Heart left ventricle (tissue), 13 donors: ENCODE results near the gene ALPG.

ENCODE experiments used
- POLR2A ChIP-seq, 2 donors: fragments of 450-650 bp; IDR thresholded peaks; one replicate each; pipeline ENCODE4 v1.6.1; 2017; ENCODE audit warnings: antibody characterized with exemption in 2 of 2, mild to moderate bottlenecking in 2 of 2, moderate library complexity in 2 of 2
- TF ChIP-seq, protein P1 (sequence below), 12 donors: fragments of 200-600 bp; sonication (generic) in 4 of 12; IDR thresholded peaks; one replicate each; pipeline versions ENCODE4 v1.5.0 to v1.8.0; 2018 to 2022; ENCODE audit warnings: antibody characterized with exemption in 12 of 12, mild to moderate bottlenecking in 5 of 12
- donor health status: ischemic (EF 13 %, LVEDD 7.1; RV severe dilation, severe dysfunction).
- donor health status: DM: no; HTN: yes; CAD: no.
- donor health status: DM: no; HTN: no; CAD: no.
- donor health status: ischemic (EF 25% LVEDD 6.9; RV normal size, moderate dysfunction).
- donor health status: ischemic (EF 25% LVEDD 5.7; RV mildly dilated, moderate dysfunction).
- donor health status: ischemic (EF 35%, LVEDD 5.7; RV mildly dilated, moderate dysfunction).
- donor health status: nonischemic (EF 11% LVEDD 7.7; RV severe dilation, severe dysfunction).
- donor health status: DM: yes; HTN: yes; CAD: no.
- donor health status: PGD.
- donor health status: ischemic (EF 29% LVEDD 5.4; RV normal size, mild dysfunction).
- donor health status: nonischemic (EF 23%, LVEDD 6.1; RV moderate dilation, normal function).

- TF ChIP-seq, protein P1, sequence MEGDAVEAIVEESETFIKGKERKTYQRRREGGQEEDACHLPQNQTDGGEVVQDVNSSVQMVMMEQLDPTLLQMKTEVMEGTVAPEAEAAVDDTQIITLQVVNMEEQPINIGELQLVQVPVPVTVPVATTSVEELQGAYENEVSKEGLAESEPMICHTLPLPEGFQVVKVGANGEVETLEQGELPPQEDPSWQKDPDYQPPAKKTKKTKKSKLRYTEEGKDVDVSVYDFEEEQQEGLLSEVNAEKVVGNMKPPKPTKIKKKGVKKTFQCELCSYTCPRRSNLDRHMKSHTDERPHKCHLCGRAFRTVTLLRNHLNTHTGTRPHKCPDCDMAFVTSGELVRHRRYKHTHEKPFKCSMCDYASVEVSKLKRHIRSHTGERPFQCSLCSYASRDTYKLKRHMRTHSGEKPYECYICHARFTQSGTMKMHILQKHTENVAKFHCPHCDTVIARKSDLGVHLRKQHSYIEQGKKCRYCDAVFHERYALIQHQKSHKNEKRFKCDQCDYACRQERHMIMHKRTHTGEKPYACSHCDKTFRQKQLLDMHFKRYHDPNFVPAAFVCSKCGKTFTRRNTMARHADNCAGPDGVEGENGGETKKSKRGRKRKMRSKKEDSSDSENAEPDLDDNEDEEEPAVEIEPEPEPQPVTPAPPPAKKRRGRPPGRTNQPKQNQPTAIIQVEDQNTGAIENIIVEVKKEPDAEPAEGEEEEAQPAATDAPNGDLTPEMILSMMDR (IDR thresholded peaks at IDR 0.05), result no peak
- TF ChIP-seq POLR2A (IDR thresholded peaks at IDR 0.05), result no peak
Observed at GRCh38 chr2:232438091-232438490, 31.4 kb downstream of the ALPG start.
